ENCODE results near the gene NCR2. TPM values are rescaled to one million over a fixed set of nuclear protein-coding genes. Genes with fewer than 3 reads are reported as not detected.

The NCR2 gene
- total RNA-seq = not detected in 2 replicates

GRCh38 chr6:41335296-41335695 lies at the start of gene NCR2:
Gene NCR2 (plus strand): TSS chr6:41335608. CDS start chr6:41335877, 269 bp downstream.

GRCh38 chr6:41286544-41287346 lies 48.7 kb upstream of the NCR2 start, which contains the start of gene TREM1:
Gene TREM1 (minus strand): TSS chr6:41286682. CDS start chr6:41286655, 27 bp downstream.

Other genes with a start within 250 kb of the NCR2 start
- not detected in 2 replicates for gene TREML1, start 181.3 kb upstream of the NCR2 start, total RNA-seq
- gene TREM2, start 172.5 kb upstream of the NCR2 start, total RNA-seq = not detected in 2 replicates
- not detected in 2 replicates for gene TREML2, start 134.5 kb upstream of the NCR2 start, total RNA-seq
- gene TREML4, start 107.3 kb upstream of the NCR2 start, total RNA-seq = not detected in 2 replicates
- not detected in 2 replicates for gene TREM1, start 48.9 kb upstream of the NCR2 start, total RNA-seq
- 5.1 and 5.8 TPM in 2 replicates for gene FOXP4, start 210.8 kb downstream of the NCR2 start, total RNA-seq